Activated CD8-positive, alpha-beta T cell treated with anti-CD3 and anti-CD28 coated beads, Interleukin-2, amount 10 ng/mL, durations not matched to agents 7 days and 5 days (primary cell): ENCODE results near the gene PDHB. TPM values are rescaled to one million over a fixed set of nuclear protein-coding genes. Genes with fewer than 3 reads are reported as not detected.

Experiments
- ATAC-seq: fragments of 150-1000 bp; cut with Tn5 transposase; one replicate; pipeline ENCODE4 v1.10.0; 2021; ENCODE audit warnings: moderate library complexity
- CTCF ChIA-PET: fragments of 350-600 bp; sonication (Branson Sonifier 250); formaldehyde crosslinking; loops from one replicate; lab custom pipeline; 2021; ENCODE audit warnings: antibody characterized with exemption; lab: Charles Lee
- POLR2A ChIA-PET: fragments of 350-600 bp; sonication (Branson Sonifier 250); formaldehyde crosslinking; loops from one replicate; lab custom pipeline; 2021; ENCODE audit warnings: antibody characterized with exemption; lab: Charles Lee
- DNase-seq: peaks from one replicate; pipeline ENCODE4 v3.0.0-alpha.2; 2020
- H3K27ac Mint-ChIP-seq: one replicate; pipeline ENCODE4 v1.8.0; 2021; ENCODE audit warnings: mild to moderate bottlenecking, mixed read lengths
- H3K27me3 Mint-ChIP-seq: one replicate; pipeline ENCODE4 v1.8.0; 2021; ENCODE audit warnings: low read depth, mixed read lengths
- H3K36me3 Mint-ChIP-seq: one replicate; pipeline ENCODE4 v1.8.0; 2021; ENCODE audit warnings: low read depth, mixed read lengths
- H3K4me1 Mint-ChIP-seq: one replicate; pipeline ENCODE4 v1.8.0; 2021; ENCODE audit warnings: low read depth, mixed read lengths
- H3K4me3 Mint-ChIP-seq: one replicate; pipeline ENCODE4 v1.8.0; 2021; ENCODE audit warnings: mild to moderate bottlenecking, mixed read lengths
- H3K9me3 Mint-ChIP-seq: one replicate; pipeline ENCODE4 v1.8.0; 2022; ENCODE audit warnings: mixed read lengths; ENCODE audit not compliant: insufficient read depth
- total RNA-seq, 2 experiments: library from RNA; stranded (reverse); gene quantifications; one replicate each; pipeline ENCODE4 v1.2.3, GENCODE V29; 2021

Gene PDHB
- total RNA-seq, 2 experiments from 2014 or later = 48.9 to 50.3 TPM

GRCh38 chr3:58417075-58417474 is 16.6 kb downstream of the PDHB start:
- H3K9me3 Mint-ChIP-seq = no peaks in the 10 kb centered on the region
- peaks cover 15% of the 10 kb centered on the region for H3K4me1 Mint-ChIP-seq
- no peak overlapping the region for H3K27ac Mint-ChIP-seq
- H3K27me3 Mint-ChIP-seq = no peaks in the 10 kb centered on the region
- POLR2A ChIA-PET = no interaction called here
- DNase-seq = no peak
- CTCF ChIA-PET = interaction anchor here (0.7 to 5.4 kb wide), 7 partner anchors 8 to 115 kb away, joined by 3 to 43 read pairs (median 16); partner anchors contain the start of genes HTD2, PXK and RPP14
- H3K4me3 Mint-ChIP-seq = no peak overlapping the region
- no peak for ATAC-seq
- H3K36me3 Mint-ChIP-seq = peaks cover 14% of the 10 kb centered on the region

GRCh38 chr3:58416191-58416590 is 17.4 kb downstream of the PDHB start:
- DNase-seq = no peak
- no peaks in the 10 kb centered on the region for H3K27me3 Mint-ChIP-seq
- no peak overlapping the region for H3K4me3 Mint-ChIP-seq
- H3K4me1 Mint-ChIP-seq = peaks cover 10% of the 10 kb centered on the region
- no peaks in the 10 kb centered on the region for H3K9me3 Mint-ChIP-seq
- CTCF ChIA-PET = interaction anchor here (1.1 to 5.4 kb wide), 11 partner anchors 9 to 115 kb away, joined by 4 to 43 read pairs (median 14); partner anchors contain the start of genes HTD2, PXK and RPP14
- no peak overlapping the region for H3K27ac Mint-ChIP-seq
- no peak for ATAC-seq
- POLR2A ChIA-PET = no interaction called here
- peaks cover 10% of the 10 kb centered on the region for H3K36me3 Mint-ChIP-seq

- peaks cover 15% of the 10 kb centered on the region for H3K36me3 Mint-ChIP-seq
- DNase-seq = peak; percentile 69
- CTCF ChIA-PET = interaction anchor here (0.7 to 5.4 kb wide), 19 partner anchors 10 to 117 kb away, joined by 3 to 43 read pairs (median 8); partner anchors contain the start of genes HTD2, KCTD6, PDHB and PXK
Measured at GRCh38 chr3:58414538-58415197, 19.0 kb downstream of the PDHB start.

GRCh38 chr3:58411851-58412830 is 21.5 kb downstream of the PDHB start:
- no peaks in the 10 kb centered on the region for H3K27me3 Mint-ChIP-seq
- H3K9me3 Mint-ChIP-seq = no peaks in the 10 kb centered on the region
- POLR2A ChIA-PET = no interaction called here
- peaks cover 31% of the 10 kb centered on the region for H3K36me3 Mint-ChIP-seq
- peaks cover 6% of the 10 kb centered on the region for H3K4me1 Mint-ChIP-seq
- no peak for ATAC-seq
- no peak overlapping the region for H3K27ac Mint-ChIP-seq
- CTCF ChIA-PET = interaction anchor here (0.8 to 1.7 kb wide), 8 partner anchors 9 to 106 kb away, joined by 3 to 10 read pairs (median 4); partner anchors contain the start of genes HTD2 and RPP14
- DNase-seq = no peak
- no peak overlapping the region for H3K4me3 Mint-ChIP-seq

More at GRCh38 chr3:58414538-58415197, 19.0 kb downstream of the PDHB start:
- Mint-ChIP-seq H3K4me3 (no peak overlapping the region), H3K9me3 (no peaks in the 10 kb centered on the region), H3K27me3 (no peaks in the 10 kb centered on the region), H3K4me1 (peaks cover 6% of the 10 kb centered on the region), H3K27ac (no peak overlapping the region)
- peak; percentile 78 for ATAC-seq
- POLR2A ChIA-PET = no interaction called here

GRCh38 chr3:58411036-58411435 is 22.6 kb downstream of the PDHB start:
- Mint-ChIP-seq H3K4me1 (peaks cover 6% of the 10 kb centered on the region), H3K36me3 (peaks cover 37% of the 10 kb centered on the region), H3K9me3 (no peaks in the 10 kb centered on the region), H3K27ac (no peak overlapping the region), H3K4me3 (no peak overlapping the region), H3K27me3 (no peaks in the 10 kb centered on the region)
- DNase-seq (no peak), ATAC-seq (no peak)
- ChIA-PET CTCF (interaction anchor here (0.9 kb wide), 1 partner anchor 105 kb away, joined by 8 read pairs; the partner anchor contains the start of genes HTD2 and RPP14), POLR2A (interaction anchor here (0.5 kb wide), 1 partner anchor 787 kb away, joined by 3 read pairs; no protein-coding TSS in a partner anchor)

DNA sequence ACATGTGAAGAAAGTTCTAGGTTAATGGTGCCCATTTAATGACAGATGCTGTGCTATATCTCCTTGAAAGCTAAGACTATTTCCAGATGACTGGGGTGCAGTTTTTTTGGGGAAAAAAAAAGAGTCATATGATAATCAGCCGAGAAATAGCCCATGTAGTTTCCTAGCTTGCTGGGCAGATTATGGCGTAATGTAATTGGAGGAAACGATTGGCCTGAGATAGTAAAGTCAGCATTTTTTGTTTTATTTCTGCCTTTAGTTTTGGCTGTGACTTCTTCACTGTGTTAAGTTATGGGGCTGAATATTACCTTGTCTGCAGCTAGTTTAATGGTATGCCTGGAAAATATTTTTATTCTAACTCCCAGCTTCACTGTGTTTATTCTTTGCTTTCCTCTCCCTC is 24.0 kb downstream of the PDHB start:
- ChIA-PET POLR2A (no interaction called here), CTCF (interaction anchor here (1.3 kb wide), 1 partner anchor 16 kb away, joined by 5 read pairs; no protein-coding TSS in a partner anchor)
- H3K4me1 Mint-ChIP-seq = peaks cover 6% of the 10 kb centered on the region
- ATAC-seq (no peak), DNase-seq (no peak)
- no peak overlapping the region for H3K4me3 Mint-ChIP-seq
- peaks cover 35% of the 10 kb centered on the region for H3K36me3 Mint-ChIP-seq
- H3K27me3 Mint-ChIP-seq = no peaks in the 10 kb centered on the region
- no peaks in the 10 kb centered on the region for H3K9me3 Mint-ChIP-seq
- H3K27ac Mint-ChIP-seq = no peak overlapping the region

DNA sequence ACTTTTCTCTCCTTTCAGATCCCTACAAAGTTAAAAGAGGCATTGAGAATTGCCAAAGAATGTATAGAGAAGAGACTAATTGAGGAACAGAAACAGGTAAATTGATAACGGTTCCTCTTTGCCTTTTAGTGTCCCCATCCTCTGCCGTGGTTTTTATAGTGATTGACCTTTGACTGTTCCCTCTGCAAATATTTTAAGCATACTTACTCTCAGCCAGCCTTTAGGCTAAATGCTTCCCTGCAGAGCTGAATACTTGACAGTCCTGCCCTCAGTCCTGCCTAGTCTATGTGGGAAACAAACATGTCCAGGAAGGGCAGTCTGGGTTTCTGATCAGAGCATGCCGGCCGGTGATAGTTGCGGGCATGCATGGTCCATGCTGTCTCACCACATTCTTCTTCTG is 24.7 kb downstream of the PDHB start:
- ChIA-PET CTCF (interaction anchor here (1.3 kb wide), 1 partner anchor 15 kb away, joined by 5 read pairs; no protein-coding TSS in a partner anchor), POLR2A (no interaction called here)
- Mint-ChIP-seq H3K4me1 (no peaks in the 10 kb centered on the region), H3K9me3 (no peaks in the 10 kb centered on the region), H3K36me3 (peaks cover 39% of the 10 kb centered on the region), H3K27me3 (no peaks in the 10 kb centered on the region), H3K4me3 (no peak overlapping the region), H3K27ac (no peak overlapping the region)
- DNase-seq (no peak), ATAC-seq (no peak)

GRCh38 chr3:58404396-58404795 is 29.2 kb downstream of the PDHB start:
- Mint-ChIP-seq H3K9me3 (no peaks in the 10 kb centered on the region), H3K36me3 (peaks cover 35% of the 10 kb centered on the region), H3K4me3 (no peak overlapping the region), H3K27me3 (no peaks in the 10 kb centered on the region), H3K4me1 (peaks cover 7% of the 10 kb centered on the region), H3K27ac (no peak overlapping the region)
- ATAC-seq (no peak), DNase-seq (no peak)
- ChIA-PET POLR2A (no interaction called here), CTCF (interaction anchor here (1.5 to 2.1 kb wide), 2 partner anchors 9 to 11 kb away, joined by 3 to 10 read pairs; no protein-coding TSS in a partner anchor)

GRCh38 chr3:58403513-58404109 is 30.0 kb downstream of the PDHB start:
- ChIA-PET CTCF (interaction anchor here (1.5 to 2.1 kb wide), 2 partner anchors 10 to 12 kb away, joined by 3 to 10 read pairs; no protein-coding TSS in a partner anchor), POLR2A (no interaction called here)
- Mint-ChIP-seq H3K27me3 (no peaks in the 10 kb centered on the region), H3K27ac (no peak overlapping the region), H3K4me3 (no peak overlapping the region), H3K36me3 (peaks cover 33% of the 10 kb centered on the region), H3K9me3 (no peaks in the 10 kb centered on the region), H3K4me1 (peaks cover 7% of the 10 kb centered on the region)
- ATAC-seq (no peak), DNase-seq (no peak)

DNA sequence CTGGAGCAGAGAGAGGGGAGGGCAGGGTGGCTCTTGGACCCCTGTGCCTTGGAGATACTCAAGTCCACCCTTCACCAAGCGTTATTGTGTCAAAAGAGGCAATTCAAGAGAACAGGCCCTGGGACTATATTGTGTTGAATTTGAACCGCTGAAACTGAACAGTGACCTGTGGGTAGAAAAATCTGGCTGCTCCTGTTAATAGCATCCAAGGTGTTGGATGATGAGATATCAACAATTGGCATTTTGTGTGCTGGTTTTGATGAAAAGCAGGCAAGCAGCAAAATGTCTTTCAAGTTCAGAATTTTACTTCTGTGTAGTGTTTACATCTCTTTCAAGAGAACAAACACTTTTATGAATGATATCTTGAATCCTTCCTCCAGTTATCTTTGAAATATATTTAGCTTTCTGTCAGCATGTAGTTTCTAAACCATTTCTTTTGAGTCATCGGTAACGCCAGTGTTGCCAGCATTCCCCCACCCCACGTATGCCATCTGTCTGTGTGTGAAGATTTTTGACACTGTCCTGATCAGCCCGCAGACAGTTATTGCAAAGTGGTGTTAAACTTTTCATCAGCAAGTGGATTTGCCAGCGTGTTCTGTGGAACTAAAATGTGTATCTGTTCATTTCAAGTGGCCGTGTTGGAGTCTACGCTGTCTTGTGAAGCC is 34.8 kb downstream of the PDHB start:
- no peak for DNase-seq
- ATAC-seq = no peak
- CTCF ChIA-PET = no interaction called here

More for the DNA sequence above, 34.8 kb downstream of the PDHB start:
- Mint-ChIP-seq H3K27ac (no peak overlapping the region), H3K9me3 (no peaks in the 10 kb centered on the region), H3K4me3 (no peak overlapping the region), H3K27me3 (no peaks in the 10 kb centered on the region), H3K4me1 (peaks cover 7% of the 10 kb centered on the region), H3K36me3 (peaks cover 33% of the 10 kb centered on the region)
- POLR2A ChIA-PET = no interaction called here
